Prostate gland (tissue), 2 donors: Measurements from ENCODE around the gene FTCDNL1.

Experiments used
- CTCF ChIP-seq, 4 experiments: fragments of 200-600 bp in 2 of 4; fragments of 450-650 bp in 2 of 4; sonication (generic) in 2 of 4; IDR thresholded peaks; 1 replicate in 3 of 4; 2 replicates in 1 of 4; pipeline ENCODE4 v1.5.1; 2016 to 2019; ENCODE audit warnings: antibody characterized with exemption in 4 of 4, mild to moderate bottlenecking in 2 of 4, moderate library complexity in 2 of 4
- POLR2A ChIP-seq: fragments of 450-650 bp; IDR thresholded peaks from one replicate; pipeline ENCODE4 v1.6.1; 2016; ENCODE audit warnings: antibody characterized with exemption, mild to moderate bottlenecking
- POLR2AphosphoS5 ChIP-seq: sonication (generic); formaldehyde crosslinking; IDR thresholded peaks from one replicate; pipeline ENCODE4 v1.6.1; 2017; ENCODE audit warnings: antibody characterized with exemption

GRCh38 chr2:199869653-199870052 lies 18.7 kb upstream of the FTCDNL1 start:
- TF ChIP-seq POLR2AphosphoS5 (no peak), CTCF (IDR thresholded peaks at IDR 0.05) (no peak), POLR2A (no peak)
